ENCODE data around the gene LEMD2. TPM values are rescaled to one million over a fixed set of nuclear protein-coding genes. Genes with fewer than 3 reads are reported as not detected.

Gene LEMD2
- polyA plus RNA-seq, 4 donors = 48.1 to 53.0 (median 52.1) TPM

DNA sequence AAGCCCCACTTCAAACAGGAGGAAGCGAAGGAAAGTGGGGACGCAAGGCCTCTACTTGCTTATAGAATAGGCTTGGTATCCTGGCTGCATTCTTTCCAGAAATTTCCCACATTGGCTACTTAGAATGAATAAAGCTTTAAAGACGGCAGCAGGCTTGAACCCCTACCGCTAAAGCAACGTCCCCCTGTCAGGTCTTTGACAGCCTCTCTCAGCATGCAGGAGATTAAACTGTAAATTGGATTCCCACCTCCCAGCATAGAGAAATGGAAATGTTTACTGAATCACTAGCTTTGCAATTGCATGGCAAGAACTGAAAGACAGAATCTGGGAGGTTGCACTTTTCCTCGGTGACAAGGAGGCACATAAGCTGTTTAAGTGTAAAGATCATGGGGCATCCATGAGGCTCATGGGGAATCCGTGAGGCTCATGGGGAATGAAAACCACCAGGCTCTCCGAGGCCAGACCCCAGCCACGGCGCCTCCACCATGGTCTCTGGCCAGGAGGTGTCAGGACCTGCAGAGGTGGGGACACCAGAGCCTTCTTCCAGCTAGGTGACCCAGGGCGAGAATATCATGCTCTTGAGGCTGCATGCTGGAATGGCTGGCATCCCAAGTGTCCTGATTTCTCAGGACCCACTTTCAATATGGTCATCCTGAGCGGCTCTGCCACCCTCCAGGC is 10.3 kb downstream of the LEMD2 start:
- no peak for DNase-seq
- Histone ChIP-seq H3K4me3 (ENCODE audit: low read depth in 1 of 3, low read length in 3 of 3) (no peak overlapping the region), H3K27me3 (ENCODE audit: control insufficient read depth in 3 of 3, insufficient read depth in 3 of 3, low read length in 3 of 3) (no peaks in the 10 kb centered on the region), H3K9me3 (ENCODE audit: control insufficient read depth in 2 of 2, insufficient read depth in 1 of 2, low read depth in 1 of 2, low read length in 1 of 2) (no peaks in the 10 kb centered on the region), H3K36me3 (ENCODE audit: control insufficient read depth in 3 of 3, insufficient read depth in 2 of 3, low read depth in 1 of 3, low read length in 3 of 3) (peaks cover 19 to 93% (median 55%) of the 10 kb centered on the region in 3 donors), H3K27ac (ENCODE audit: low read depth in 1 of 3, low read length in 2 of 3) (no peak overlapping the region), H3K4me1 (ENCODE audit: control insufficient read depth in 3 of 3, insufficient read depth in 2 of 3, low read depth in 1 of 3, low read length in 2 of 3) (no peaks in the 10 kb centered on the region)
- WGBS, 3 donors = 90 to 95% (median 93%) methylated on average over 12 of the region's 12 CpGs
- FAIRE-seq = no peak

DNA sequence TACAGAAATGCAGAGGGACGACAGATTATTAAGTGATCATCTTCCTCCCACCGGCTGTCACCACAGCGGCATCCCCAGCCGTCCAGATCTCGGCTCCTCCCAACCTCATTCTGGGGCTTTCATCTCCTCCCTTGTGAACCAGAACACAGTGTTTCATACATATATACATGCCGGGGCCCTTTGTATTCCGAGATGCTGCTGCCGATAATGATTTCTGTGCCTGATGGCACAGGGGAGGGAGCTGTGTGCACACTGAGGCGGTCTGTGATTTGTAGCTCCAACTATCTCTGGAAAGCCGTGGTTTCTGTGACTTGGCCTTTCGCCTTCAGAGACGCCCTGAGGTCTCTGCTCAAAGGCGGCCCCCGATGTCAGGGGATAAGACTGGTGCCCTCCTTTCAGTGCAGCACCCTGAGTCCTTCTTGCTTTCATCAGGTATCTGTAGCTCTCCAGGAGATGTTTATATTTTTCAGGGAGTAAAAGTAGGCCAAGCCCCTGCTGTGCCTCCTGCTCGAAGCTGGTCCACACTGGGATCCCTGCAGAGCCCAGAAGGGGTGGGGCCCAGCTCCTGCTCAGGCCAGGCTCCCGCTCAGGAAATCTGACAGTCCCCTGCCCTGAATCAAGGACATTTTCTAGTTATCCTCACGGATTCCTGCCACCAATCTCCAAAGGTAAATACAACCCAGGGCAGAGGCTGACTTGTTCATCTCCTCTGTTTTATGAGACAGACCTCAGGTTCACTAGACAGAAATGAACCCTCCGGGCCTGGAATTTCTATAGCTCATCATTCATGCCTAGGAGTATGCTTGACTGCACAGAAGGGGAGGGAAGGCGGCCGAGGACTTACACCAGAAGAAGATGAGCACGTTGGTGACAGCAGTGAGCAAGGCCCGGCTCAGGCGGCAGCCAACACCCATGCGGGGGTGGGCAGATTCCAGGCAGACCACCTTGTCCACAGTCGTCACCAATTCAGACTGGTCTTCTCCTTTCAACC is 11.2 kb downstream of the LEMD2 start:
- FAIRE-seq = no peak
- peaks cover 0 to under 1% (median 0%) of the 10 kb centered on the region in 3 donors for H3K4me1 ChIP-seq (ENCODE audit: control insufficient read depth in 3 of 3, insufficient read depth in 2 of 3, low read depth in 1 of 3, low read length in 2 of 3)
- peaks cover 19 to 93% (median 54%) of the 10 kb centered on the region in 3 donors for H3K36me3 ChIP-seq (ENCODE audit: control insufficient read depth in 3 of 3, insufficient read depth in 2 of 3, low read depth in 1 of 3, low read length in 3 of 3)
- no peaks in the 10 kb centered on the region for H3K27me3 ChIP-seq (ENCODE audit: control insufficient read depth in 3 of 3, insufficient read depth in 3 of 3, low read length in 3 of 3)
- no peaks in the 10 kb centered on the region for H3K9me3 ChIP-seq (ENCODE audit: control insufficient read depth in 2 of 2, insufficient read depth in 1 of 2, low read depth in 1 of 2, low read length in 1 of 2)
- no peak overlapping the region for H3K27ac ChIP-seq (ENCODE audit: low read depth in 1 of 3, low read length in 2 of 3)
- H3K4me3 ChIP-seq (ENCODE audit: low read depth in 1 of 3, low read length in 3 of 3) = no peak overlapping the region
- 93 to 94% (median 93%) methylated on average over 25 of the region's 25 CpGs for WGBS, 3 donors
- no peak for DNase-seq

- Histone ChIP-seq H3K27ac (ENCODE audit: low read depth in 1 of 3, low read length in 2 of 3) (no peak overlapping the region), H3K27me3 (ENCODE audit: control insufficient read depth in 3 of 3, insufficient read depth in 3 of 3, low read length in 3 of 3) (no peaks in the 10 kb centered on the region), H3K36me3 (ENCODE audit: control insufficient read depth in 3 of 3, insufficient read depth in 2 of 3, low read depth in 1 of 3, low read length in 3 of 3) (peaks cover 19 to 93% (median 49%) of the 10 kb centered on the region in 3 donors), H3K4me3 (ENCODE audit: low read depth in 1 of 3, low read length in 3 of 3) (no peak overlapping the region), H3K9me3 (ENCODE audit: control insufficient read depth in 2 of 2, insufficient read depth in 1 of 2, low read depth in 1 of 2, low read length in 1 of 2) (no peaks in the 10 kb centered on the region), H3K4me1 (ENCODE audit: control insufficient read depth in 3 of 3, insufficient read depth in 2 of 3, low read depth in 1 of 3, low read length in 2 of 3) (peaks cover 0 to 9% (median 0%) of the 10 kb centered on the region in 3 donors)
- FAIRE-seq = no peak
- 92 to 97% (median 93%) methylated on average over 13 of the region's 13 CpGs for WGBS, 3 donors
- DNase-seq = no peak
These were observed 12.2 kb downstream of the LEMD2 start for GRCh38 chr6:33776764-33777163.

GRCh38 chr6:33776186-33776585 is 12.7 kb downstream of the LEMD2 start:
- no peak overlapping the region for H3K27ac ChIP-seq (ENCODE audit: low read depth in 1 of 3, low read length in 2 of 3)
- H3K27me3 ChIP-seq (ENCODE audit: control insufficient read depth in 3 of 3, insufficient read depth in 3 of 3, low read length in 3 of 3) = no peaks in the 10 kb centered on the region
- DNase-seq (no peak), FAIRE-seq (no peak)
- H3K36me3 ChIP-seq (ENCODE audit: control insufficient read depth in 3 of 3, insufficient read depth in 2 of 3, low read depth in 1 of 3, low read length in 3 of 3) = peaks cover 19 to 92% (median 47%) of the 10 kb centered on the region in 3 donors
- WGBS, 3 donors = 92 to 97% (median 97%) methylated on average over 4 of the region's 4 CpGs
- H3K9me3 ChIP-seq (ENCODE audit: control insufficient read depth in 2 of 2, insufficient read depth in 1 of 2, low read depth in 1 of 2, low read length in 1 of 2) = no peaks in the 10 kb centered on the region
- peaks cover 0 to 14% (median 0%) of the 10 kb centered on the region in 3 donors for H3K4me1 ChIP-seq (ENCODE audit: control insufficient read depth in 3 of 3, insufficient read depth in 2 of 3, low read depth in 1 of 3, low read length in 2 of 3)
- H3K4me3 ChIP-seq (ENCODE audit: low read depth in 1 of 3, low read length in 3 of 3) = no peak overlapping the region

DNA sequence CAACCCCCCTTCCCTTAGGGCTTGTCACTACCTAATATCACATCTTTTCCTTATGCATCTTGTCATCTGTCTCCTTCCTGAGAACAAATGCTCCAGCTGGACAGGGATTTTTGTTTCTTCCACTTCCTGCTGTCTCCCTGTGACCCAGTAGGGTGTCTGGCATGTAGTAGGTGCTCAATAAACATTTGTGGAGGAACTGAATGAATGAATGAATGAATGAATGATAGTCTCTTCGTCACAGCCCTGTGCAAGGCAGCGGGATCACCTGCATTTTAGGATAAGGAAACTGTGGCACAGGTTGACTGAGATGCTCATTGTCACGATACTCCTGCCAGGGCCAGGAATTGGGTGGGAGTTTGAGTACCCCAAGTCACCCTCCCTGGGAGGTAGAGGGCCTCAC is 14.2 kb downstream of the LEMD2 start:
- H3K4me1 ChIP-seq (ENCODE audit: control insufficient read depth in 3 of 3, insufficient read depth in 2 of 3, low read depth in 1 of 3, low read length in 2 of 3) = peaks cover 0 to 24% (median 0%) of the 10 kb centered on the region in 3 donors
- peaks cover 12 to 81% (median 34%) of the 10 kb centered on the region in 3 donors for H3K36me3 ChIP-seq (ENCODE audit: control insufficient read depth in 3 of 3, insufficient read depth in 2 of 3, low read depth in 1 of 3, low read length in 3 of 3)

GRCh38 chr6:33772902-33773472 is 15.9 kb downstream of the LEMD2 start:
- FAIRE-seq = no peak
- Histone ChIP-seq H3K27ac (ENCODE audit: low read depth in 1 of 3, low read length in 2 of 3) (no peak overlapping the region), H3K9me3 (ENCODE audit: control insufficient read depth in 2 of 2, insufficient read depth in 1 of 2, low read depth in 1 of 2, low read length in 1 of 2) (no peaks in the 10 kb centered on the region), H3K4me1 (ENCODE audit: control insufficient read depth in 3 of 3, insufficient read depth in 2 of 3, low read depth in 1 of 3, low read length in 2 of 3) (peaks cover 0 to 25% (median 0%) of the 10 kb centered on the region in 3 donors), H3K36me3 (ENCODE audit: control insufficient read depth in 3 of 3, insufficient read depth in 2 of 3, low read depth in 1 of 3, low read length in 3 of 3) (peaks cover 10 to 65% (median 25%) of the 10 kb centered on the region in 3 donors), H3K4me3 (ENCODE audit: low read depth in 1 of 3, low read length in 3 of 3) (no peak overlapping the region), H3K27me3 (ENCODE audit: control insufficient read depth in 3 of 3, insufficient read depth in 3 of 3, low read length in 3 of 3) (peaks cover 0 to 3% (median 0%) of the 10 kb centered on the region in 3 donors)
- 76 to 83% (median 80%) methylated on average over 6 of the region's 6 CpGs for WGBS, 3 donors
- no peak for DNase-seq

More for the DNA sequence above, 14.2 kb downstream of the LEMD2 start:
- DNase-seq (no peak), FAIRE-seq (no peak)
- 92 to 98% (median 96%) methylated on average over 3 of the region's 3 CpGs for WGBS, 3 donors
- no peaks in the 10 kb centered on the region for H3K27me3 ChIP-seq (ENCODE audit: control insufficient read depth in 3 of 3, insufficient read depth in 3 of 3, low read length in 3 of 3)
- no peak overlapping the region for H3K27ac ChIP-seq (ENCODE audit: low read depth in 1 of 3, low read length in 2 of 3)
- H3K4me3 ChIP-seq (ENCODE audit: low read depth in 1 of 3, low read length in 3 of 3) = no peak overlapping the region
- no peaks in the 10 kb centered on the region for H3K9me3 ChIP-seq (ENCODE audit: control insufficient read depth in 2 of 2, insufficient read depth in 1 of 2, low read depth in 1 of 2, low read length in 1 of 2)

DNA sequence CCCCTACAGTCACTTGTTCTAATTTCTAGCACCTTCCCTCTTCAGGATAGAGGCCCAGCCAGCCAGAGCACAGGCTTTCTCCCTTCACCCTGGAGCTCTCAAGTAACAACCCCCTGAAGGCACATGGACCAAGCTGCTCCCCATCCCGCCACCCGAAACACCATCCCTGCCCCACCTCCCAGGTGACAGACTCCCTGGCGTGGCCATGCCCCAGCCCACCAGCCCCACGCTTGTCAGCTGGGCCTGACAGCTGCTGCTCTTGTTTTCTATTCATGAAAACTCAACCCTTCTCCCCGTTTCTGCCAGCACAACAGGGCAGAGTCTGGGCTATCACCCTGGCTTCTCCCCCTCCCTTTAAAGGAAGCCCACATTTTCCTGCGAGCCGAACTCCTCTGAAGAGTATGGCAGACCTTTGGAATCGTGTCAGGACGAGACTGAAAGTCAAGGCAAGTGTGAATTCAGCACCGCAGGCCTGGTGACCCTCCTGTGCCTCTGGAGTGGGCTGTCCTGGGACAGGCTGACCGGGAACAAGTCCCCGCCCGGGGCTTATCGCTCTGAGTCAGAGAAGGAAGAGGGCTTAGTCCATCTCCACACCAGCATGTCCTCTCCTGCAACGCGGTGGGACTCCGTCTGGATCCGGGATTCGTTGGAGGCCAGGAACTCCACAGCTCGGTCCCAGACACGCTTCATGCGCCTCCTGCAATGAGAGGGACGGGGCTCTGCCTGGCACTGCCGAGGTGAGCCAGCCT is 16.7 kb downstream of the LEMD2 start:
- peaks cover 0 to under 1% of the 10 kb centered on the region in 2 donors for H3K9me3 ChIP-seq (ENCODE audit: control insufficient read depth in 2 of 2, insufficient read depth in 1 of 2, low read depth in 1 of 2, low read length in 1 of 2)
- no peak overlapping the region for H3K4me3 ChIP-seq (ENCODE audit: low read depth in 1 of 3, low read length in 3 of 3)
- FAIRE-seq (no peak), DNase-seq (peak in 1 of 2 donors; percentile 21)
- peaks cover 0 to 3% (median 0%) of the 10 kb centered on the region in 3 donors for H3K27me3 ChIP-seq (ENCODE audit: control insufficient read depth in 3 of 3, insufficient read depth in 3 of 3, low read length in 3 of 3)
- WGBS, 3 donors = 75 to 83% (median 81%) methylated on average over 24 of the region's 24 CpGs
- peak overlapping the region in 2 of 3 donors; percentile 37 to 42 for H3K27ac ChIP-seq (ENCODE audit: low read depth in 1 of 3, low read length in 2 of 3)
- H3K36me3 ChIP-seq (ENCODE audit: control insufficient read depth in 3 of 3, insufficient read depth in 2 of 3, low read depth in 1 of 3, low read length in 3 of 3) = peaks cover 5 to 58% (median 25%) of the 10 kb centered on the region in 3 donors
- H3K4me1 ChIP-seq (ENCODE audit: control insufficient read depth in 3 of 3, insufficient read depth in 2 of 3, low read depth in 1 of 3, low read length in 2 of 3) = peaks cover 0 to 25% (median 0%) of the 10 kb centered on the region in 3 donors
